Measurements from ENCODE around the gene KIF11.

- TF ChIP-seq MXI1 (conservative IDR thresholded peaks at IDR 0.05; ENCODE audit: poor library complexity, severe bottlenecking) (no peak), REST (IDR thresholded peaks at IDR 0.05; ENCODE audit: borderline replicate concordance) (no peak), CTCF (IDR thresholded peaks at IDR 0.05; ENCODE audit: poor library complexity, severe bottlenecking) (no peak), EP300 (conservative IDR thresholded peaks at IDR 0.05; ENCODE audit: poor library complexity, severe bottlenecking) (no peak), SMC3 (conservative IDR thresholded peaks at IDR 0.05; ENCODE audit: poor library complexity) (no peak), POLR2AphosphoS5 (IDR thresholded peaks at IDR 0.05) (no peak)
Measured at GRCh38 chr10:92572362-92573090, 20.4 kb upstream of the KIF11 start.

All from neural cell (in vitro differentiated cells).